VCaP (cell line): ENCODE results near the gene CCDC154.

Source experiments
- H3K27ac ChIP-seq: fragments of 450-650 bp; 2 replicates; pipeline ENCODE4 v1.5.1; 2017
- CTCF ChIP-seq: fragments of 450-650 bp; conservative IDR thresholded peaks from 2 replicates; pipeline ENCODE4 v1.5.1; 2017; ENCODE audit warnings: mild to moderate bottlenecking, moderate library complexity

The CCDC154 gene

DNA sequence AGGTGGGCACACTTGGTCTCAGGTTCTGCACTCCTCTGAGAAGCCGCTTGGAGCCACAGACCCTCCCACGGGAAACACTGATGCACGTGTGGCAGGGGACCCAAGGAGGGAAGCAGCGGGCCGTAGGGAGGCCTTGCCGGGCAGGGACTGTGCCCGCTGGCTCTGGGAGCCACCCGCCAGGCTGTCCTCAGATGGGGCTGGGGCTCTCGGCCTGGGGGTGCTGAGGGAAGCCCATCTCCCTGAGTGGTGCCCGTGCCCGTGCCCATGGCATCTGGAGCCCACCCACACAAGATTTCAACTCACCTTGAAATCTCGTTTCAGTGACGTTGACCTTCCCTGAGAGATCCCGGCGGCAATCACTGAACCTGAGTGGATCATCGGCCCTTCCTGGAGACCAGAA is 12.6 kb upstream of the CCDC154 start:
- H3K27ac ChIP-seq, result no peak overlapping the region
- TF ChIP-seq CTCF, result no peak

- TF ChIP-seq CTCF, result no peak
- H3K27ac ChIP-seq, result no peak overlapping the region
These were observed 11.1 kb upstream of the CCDC154 start for GRCh38 chr16:1455190-1456171.

- no peak for TF ChIP-seq CTCF
These were observed 10.2 kb upstream of the CCDC154 start for GRCh38 chr16:1454561-1454960.

GRCh38 chr16:1453316-1453715 is 9.0 kb upstream of the CCDC154 start:
- H3K27ac ChIP-seq, result no peak overlapping the region
- TF ChIP-seq CTCF, result no peak

More at GRCh38 chr16:1454561-1454960, 10.2 kb upstream of the CCDC154 start:
- no peak overlapping the region for H3K27ac ChIP-seq

GRCh38 chr16:1452530-1452929 is 8.2 kb upstream of the CCDC154 start:
- TF ChIP-seq CTCF, result no peak
- no peak overlapping the region for H3K27ac ChIP-seq

- TF ChIP-seq CTCF, result no peak
- no peak overlapping the region for H3K27ac ChIP-seq
These were observed 7.5 kb upstream of the CCDC154 start for GRCh38 chr16:1451702-1452392.

DNA sequence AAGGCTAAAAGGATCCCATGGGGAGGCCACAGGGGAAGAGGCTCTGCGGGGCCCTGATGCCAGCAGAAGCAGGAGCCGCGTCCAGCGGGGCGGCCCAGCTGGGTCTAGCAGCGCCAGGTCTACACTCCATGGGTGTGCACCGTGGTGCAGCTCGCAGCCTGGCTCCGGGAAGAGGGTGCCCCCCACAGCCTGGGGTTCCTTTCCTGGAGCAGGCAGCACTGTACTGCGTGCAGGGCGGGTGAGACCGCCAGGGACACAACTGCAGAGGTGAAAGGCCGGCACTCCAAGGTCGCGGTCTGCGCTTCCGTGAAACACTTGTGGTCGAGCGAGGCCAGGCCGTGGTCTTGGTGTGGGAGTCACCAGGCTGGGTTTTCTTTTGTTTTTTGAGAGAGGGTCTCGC is 6.5 kb upstream of the CCDC154 start:
- no peak overlapping the region for H3K27ac ChIP-seq

More for the DNA sequence above, 6.5 kb upstream of the CCDC154 start:
- TF ChIP-seq CTCF, result no peak
